Amygdala (tissue), 56 donors: ENCODE measurements around the gene GNG10.
"Not testable (repeated sequence)": the region's sequence is repeated elsewhere in the genome, so short reads cannot be mapped to it uniquely, and the experiment has no call there.

Source experiments
- DNase-seq, 56 donors: peaks; one replicate each; lab custom pipeline; 2025; lab: John Stamatoyannopoulos, UW

GNG10 gene

GRCh38 chr9:111661150-111661801 is at the start of gene GNG10:
GNG10 (plus strand) TSS chr9:111661605; CDS start chr9:111661635, 30 bp downstream.
- peak in 47 of 56 donors; percentile 7 to 69 (median 42) for DNase-seq

- no peak for DNase-seq
Observed at GRCh38 chr9:111613436-111614040, 47.9 kb upstream of the GNG10 start.

GRCh38 chr9:111615928-111616327 is 45.5 kb upstream of the GNG10 start:
- no peak for DNase-seq

- not testable (repeated sequence) for DNase-seq
Observed at GRCh38 chr9:111617349-111617748, 44.1 kb upstream of the GNG10 start.

GRCh38 chr9:111621895-111622480 is 39.4 kb upstream of the GNG10 start:
- DNase-seq: peak in 22 of 56 donors; percentile 0 to 60 (median 6)

- no peak for DNase-seq
Observed at GRCh38 chr9:111622626-111623025, 38.8 kb upstream of the GNG10 start.

GRCh38 chr9:111627260-111627963 is 34.0 kb upstream of the GNG10 start:
- no peak for DNase-seq

- no peak for DNase-seq
Observed at GRCh38 chr9:111628411-111628810, 33.0 kb upstream of the GNG10 start.

- DNase-seq: peak in 3 of 56 donors; percentile 11 to 30 (median 29)
Observed at GRCh38 chr9:111630182-111630963, 31.0 kb upstream of the GNG10 start.

GRCh38 chr9:111630964-111631213 is 30.5 kb upstream of the GNG10 start:
- DNase-seq: no peak

GRCh38 chr9:111631214-111631971 is 30.0 kb upstream of the GNG10 start, which contains the start of gene DNAJC25:
DNAJC25 (plus strand) TSS chr9:111631334; CDS start chr9:111631408, 74 bp downstream.
- DNase-seq: peak; percentile 83 to 99 (median 95)

GRCh38 chr9:111632060-111632459 is 29.3 kb upstream of the GNG10 start:
- DNase-seq: no peak

GRCh38 chr9:111632695-111633388 is 28.6 kb upstream of the GNG10 start:
- no peak for DNase-seq

GRCh38 chr9:111633389-111633736 is 28.0 kb upstream of the GNG10 start:
- DNase-seq: no peak

- no peak for DNase-seq
Observed at GRCh38 chr9:111634860-111635259, 26.5 kb upstream of the GNG10 start.

- DNase-seq: no peak
Observed at GRCh38 chr9:111637421-111637950, 23.9 kb upstream of the GNG10 start.

- no peak for DNase-seq
Observed at GRCh38 chr9:111644195-111644772, 17.1 kb upstream of the GNG10 start.

GRCh38 chr9:111645806-111646205 is 15.6 kb upstream of the GNG10 start:
- no peak for DNase-seq

GRCh38 chr9:111646417-111646816 is 15.0 kb upstream of the GNG10 start:
- DNase-seq: no peak
